IPS-18a (cell line): ENCODE results near the gene SRRM4.

Source experiments
- H3K27ac ChIP-seq: one replicate; pipeline ENCODE4 v1.5.1; 2013; ENCODE audit warnings: low read length
- H3K27me3 ChIP-seq: one replicate; pipeline ENCODE4 v1.6.1; 2013; ENCODE audit warnings: mild to moderate bottlenecking, low read length; ENCODE audit not compliant: control insufficient read depth, insufficient read depth
- H3K36me3 ChIP-seq: one replicate; pipeline ENCODE4 v1.6.1; 2013; ENCODE audit warnings: low read depth, low read length; ENCODE audit not compliant: control insufficient read depth
- H3K4me1 ChIP-seq: one replicate; pipeline ENCODE4 v1.6.1; 2013; ENCODE audit warnings: low read depth, low read length; ENCODE audit not compliant: control insufficient read depth
- H3K4me3 ChIP-seq: one replicate; pipeline ENCODE4 v1.5.1; 2013; ENCODE audit warnings: low read length
- H3K9ac ChIP-seq: one replicate; pipeline ENCODE4 v1.6.1; 2013; ENCODE audit warnings: mild to moderate bottlenecking, low read length, moderate library complexity
- H3K9me3 ChIP-seq: one replicate; pipeline ENCODE4 v1.6.1; 2013; ENCODE audit warnings: low read depth, low read length; ENCODE audit not compliant: control insufficient read depth

The SRRM4 gene

GRCh38 chr12:119075222-119075787, 94.0 kb downstream of the SRRM4 start:
- H3K4me3 ChIP-seq, result no peak overlapping the region
- no peaks in the 10 kb centered on the region for H3K27me3 ChIP-seq
- H3K36me3 ChIP-seq, result no peaks in the 10 kb centered on the region
- H3K9me3 ChIP-seq, result no peaks in the 10 kb centered on the region
- H3K9ac ChIP-seq, result no peak overlapping the region
- no peak overlapping the region for H3K27ac ChIP-seq
- H3K4me1 ChIP-seq, result no peaks in the 10 kb centered on the region

GRCh38 chr12:119075918-119076317, 94.6 kb downstream of the SRRM4 start:
- Histone ChIP-seq H3K4me1 (peaks cover 5% of the 10 kb centered on the region), H3K27ac (no peak overlapping the region), H3K4me3 (no peak overlapping the region), H3K9me3 (no peaks in the 10 kb centered on the region), H3K9ac (no peak overlapping the region), H3K36me3 (no peaks in the 10 kb centered on the region), H3K27me3 (no peaks in the 10 kb centered on the region)

- H3K9me3 ChIP-seq, result no peaks in the 10 kb centered on the region
- H3K27me3 ChIP-seq, result no peaks in the 10 kb centered on the region
- H3K4me3 ChIP-seq, result no peak overlapping the region
- H3K9ac ChIP-seq, result no peak overlapping the region
- no peaks in the 10 kb centered on the region for H3K36me3 ChIP-seq
- H3K4me1 ChIP-seq, result peaks cover 17% of the 10 kb centered on the region
- no peak overlapping the region for H3K27ac ChIP-seq
These were observed 98.2 kb downstream of the SRRM4 start for GRCh38 chr12:119079530-119079929.

- Histone ChIP-seq H3K27ac (no peak overlapping the region), H3K9me3 (no peaks in the 10 kb centered on the region), H3K9ac (no peak overlapping the region), H3K36me3 (no peaks in the 10 kb centered on the region), H3K4me3 (no peak overlapping the region), H3K27me3 (no peaks in the 10 kb centered on the region), H3K4me1 (peaks cover 17% of the 10 kb centered on the region)
These were observed 100.7 kb downstream of the SRRM4 start for GRCh38 chr12:119082016-119082415.

- H3K4me3 ChIP-seq, result no peak overlapping the region
- no peaks in the 10 kb centered on the region for H3K36me3 ChIP-seq
- no peak overlapping the region for H3K9ac ChIP-seq
- no peaks in the 10 kb centered on the region for H3K27me3 ChIP-seq
- no peak overlapping the region for H3K27ac ChIP-seq
- H3K9me3 ChIP-seq, result no peaks in the 10 kb centered on the region
- H3K4me1 ChIP-seq, result peaks cover 21% of the 10 kb centered on the region
These were observed 101.2 kb downstream of the SRRM4 start for GRCh38 chr12:119082496-119082895.

GRCh38 chr12:119088685-119089379, 107.5 kb downstream of the SRRM4 start:
- peak overlapping the region; percentile 93 for H3K27ac ChIP-seq
- peak overlapping the region; percentile 26 for H3K4me3 ChIP-seq
- no peaks in the 10 kb centered on the region for H3K9me3 ChIP-seq
- H3K27me3 ChIP-seq, result no peaks in the 10 kb centered on the region
- peaks cover 39% of the 10 kb centered on the region for H3K4me1 ChIP-seq
- peak overlapping the region; percentile 37 for H3K9ac ChIP-seq
- H3K36me3 ChIP-seq, result no peaks in the 10 kb centered on the region

GRCh38 chr12:119089380-119090013, 108.2 kb downstream of the SRRM4 start:
- Histone ChIP-seq H3K27ac (peak overlapping the region; percentile 93), H3K4me1 (peaks cover 44% of the 10 kb centered on the region), H3K4me3 (peak overlapping the region; percentile 26), H3K9ac (peak overlapping the region; percentile 37), H3K9me3 (no peaks in the 10 kb centered on the region), H3K27me3 (no peaks in the 10 kb centered on the region), H3K36me3 (no peaks in the 10 kb centered on the region)

- no peak overlapping the region for H3K9ac ChIP-seq
- H3K36me3 ChIP-seq, result no peaks in the 10 kb centered on the region
- H3K4me1 ChIP-seq, result peaks cover 49% of the 10 kb centered on the region
- no peaks in the 10 kb centered on the region for H3K9me3 ChIP-seq
- H3K4me3 ChIP-seq, result no peak overlapping the region
- H3K27ac ChIP-seq, result peak overlapping the region; percentile 60
- no peaks in the 10 kb centered on the region for H3K27me3 ChIP-seq
These were observed 108.9 kb downstream of the SRRM4 start for GRCh38 chr12:119090276-119090675.

- Histone ChIP-seq H3K36me3 (no peaks in the 10 kb centered on the region), H3K4me3 (no peak overlapping the region), H3K27me3 (no peaks in the 10 kb centered on the region), H3K9me3 (no peaks in the 10 kb centered on the region), H3K9ac (peak overlapping the region; percentile 4), H3K27ac (peak overlapping the region; percentile 60), H3K4me1 (peaks cover 49% of the 10 kb centered on the region)
These were observed 109.5 kb downstream of the SRRM4 start for GRCh38 chr12:119090865-119091264.

GRCh38 chr12:119096429-119097202, 115.3 kb downstream of the SRRM4 start:
- Histone ChIP-seq H3K27me3 (no peaks in the 10 kb centered on the region), H3K4me1 (peaks cover 19% of the 10 kb centered on the region), H3K4me3 (no peak overlapping the region), H3K36me3 (no peaks in the 10 kb centered on the region), H3K27ac (no peak overlapping the region), H3K9me3 (no peaks in the 10 kb centered on the region), H3K9ac (no peak overlapping the region)

GRCh38 chr12:119100933-119101332, 119.6 kb downstream of the SRRM4 start:
- no peak overlapping the region for H3K27ac ChIP-seq
- H3K36me3 ChIP-seq, result no peaks in the 10 kb centered on the region
- H3K9ac ChIP-seq, result no peak overlapping the region
- no peaks in the 10 kb centered on the region for H3K9me3 ChIP-seq
- H3K4me1 ChIP-seq, result peaks cover 9% of the 10 kb centered on the region
- H3K4me3 ChIP-seq, result no peak overlapping the region
- H3K27me3 ChIP-seq, result no peaks in the 10 kb centered on the region
